Testis (tissue), 3 donors: Measurements from ENCODE around the gene COLEC11. TPM values are rescaled to one million over a fixed set of nuclear protein-coding genes. Genes with fewer than 3 reads are reported as not detected.
A peak's percentile ranks its signal among the peaks of the same experiment; 100 is the strongest.

Experiments
- DNase-seq: peaks from one replicate; pipeline ENCODE4 v3.0.0-alpha.2; 2019
- H3K27ac ChIP-seq, 2 donors: fragments of 200-600 bp; sonication (generic); one replicate each; pipeline ENCODE4 v1.5.1; 2019
- H3K27me3 ChIP-seq: fragments of 200-600 bp; sonication (generic); one replicate; pipeline ENCODE4 v1.5.1; 2019
- H3K36me3 ChIP-seq: fragments of 200-600 bp; sonication (generic); one replicate; pipeline ENCODE4 v1.5.1; 2017; ENCODE audit warnings: low read depth; ENCODE audit errors: missing control alignments
- H3K4me1 ChIP-seq: fragments of 200-600 bp; sonication (generic); one replicate; pipeline ENCODE4 v1.5.1; 2019
- H3K4me3 ChIP-seq, 2 donors: fragments of 200-600 bp; sonication (generic); one replicate each; pipeline ENCODE4 v1.5.1; 2017 to 2019
- H3K9me3 ChIP-seq: fragments of 200-600 bp; sonication (generic); one replicate; pipeline ENCODE4 v1.5.1; 2017
- POLR2A ChIP-seq: fragments of 450-650 bp; IDR thresholded peaks from one replicate; pipeline ENCODE4 v1.6.1; 2017; ENCODE audit warnings: antibody characterized with exemption, mild to moderate bottlenecking, moderate library complexity
- WGBS, 2 donors: methylation state at CpG; one replicate each; pipeline ENCODE4 v1.1.5; 2018; 5-methylcytosine and 5-hydroxymethylcytosine counted together
- intact Hi-C: fragments of 100-400 bp; cut with DNase I; formaldehyde crosslinking; loops from one replicate; pipeline ENCODE4 v1.15.1; 2023; ENCODE audit warnings: low total_unique reads
- polyA plus RNA-seq: library from polyadenylated mRNA; stranded (reverse); fragments of 350-450 nt; fragmentation: Illumina TruSeq; extraction: RNeasy Lipid Tissue Mini Kit (QIAGEN cat#74804); gene quantifications from one replicate; pipeline ENCODE4 v1.2.3, GENCODE V29; 2014; ENCODE audit warnings: low read depth, low replicate concordance; ENCODE audit not compliant: insufficient read depth
- small RNA-seq, 2 donors: library from RNA; depleted of rRNA; stranded (forward); fragments of <200 nt; gene quantifications; one replicate each; pipeline ENCODE3, GENCODE V24; 2016
- total RNA-seq, 2 donors: library from RNA; depleted of rRNA; stranded (reverse); fragments of >200 nt; gene quantifications; one replicate each; pipeline ENCODE4 v1.2.3, GENCODE V29; 2016
- TF ChIP-seq, protein P1 (sequence below), 3 experiments: fragments of 450-650 bp in 2 of 3; fragments of 200-600 bp in 1 of 3; sonication (generic) in 1 of 3; IDR thresholded peaks; one replicate each; pipeline ENCODE4 v1.5.1; 2016 to 2019; ENCODE audit warnings: antibody characterized with exemption in 3 of 3, mild to moderate bottlenecking in 2 of 3, moderate library complexity in 1 of 3

The COLEC11 gene
- total and polyA plus RNA-seq, 3 donors from 2014 or later, result 12.7 to 15.8 (median 15.4) TPM

- Histone ChIP-seq H3K9me3 (no peaks in the 10 kb centered on the region), H3K27me3 (no peaks in the 10 kb centered on the region), H3K36me3 (no peaks in the 10 kb centered on the region), H3K4me1 (no peaks in the 10 kb centered on the region), H3K4me3 (no peak overlapping the region), H3K27ac (no peak overlapping the region)
- intact Hi-C loops, result no loop called here
- no peak for DNase-seq
- WGBS, 2 donors, result 57 to 84% methylated on average over 6 of the region's 6 CpGs
- TF ChIP-seq POLR2A, result no peak
- TF ChIP-seq, protein P1, sequence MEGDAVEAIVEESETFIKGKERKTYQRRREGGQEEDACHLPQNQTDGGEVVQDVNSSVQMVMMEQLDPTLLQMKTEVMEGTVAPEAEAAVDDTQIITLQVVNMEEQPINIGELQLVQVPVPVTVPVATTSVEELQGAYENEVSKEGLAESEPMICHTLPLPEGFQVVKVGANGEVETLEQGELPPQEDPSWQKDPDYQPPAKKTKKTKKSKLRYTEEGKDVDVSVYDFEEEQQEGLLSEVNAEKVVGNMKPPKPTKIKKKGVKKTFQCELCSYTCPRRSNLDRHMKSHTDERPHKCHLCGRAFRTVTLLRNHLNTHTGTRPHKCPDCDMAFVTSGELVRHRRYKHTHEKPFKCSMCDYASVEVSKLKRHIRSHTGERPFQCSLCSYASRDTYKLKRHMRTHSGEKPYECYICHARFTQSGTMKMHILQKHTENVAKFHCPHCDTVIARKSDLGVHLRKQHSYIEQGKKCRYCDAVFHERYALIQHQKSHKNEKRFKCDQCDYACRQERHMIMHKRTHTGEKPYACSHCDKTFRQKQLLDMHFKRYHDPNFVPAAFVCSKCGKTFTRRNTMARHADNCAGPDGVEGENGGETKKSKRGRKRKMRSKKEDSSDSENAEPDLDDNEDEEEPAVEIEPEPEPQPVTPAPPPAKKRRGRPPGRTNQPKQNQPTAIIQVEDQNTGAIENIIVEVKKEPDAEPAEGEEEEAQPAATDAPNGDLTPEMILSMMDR (IDR thresholded peaks at IDR 0.05), result no peak
Observed at GRCh38 chr2:3682811-3683210, 87.9 kb downstream of the COLEC11 start.

DNA sequence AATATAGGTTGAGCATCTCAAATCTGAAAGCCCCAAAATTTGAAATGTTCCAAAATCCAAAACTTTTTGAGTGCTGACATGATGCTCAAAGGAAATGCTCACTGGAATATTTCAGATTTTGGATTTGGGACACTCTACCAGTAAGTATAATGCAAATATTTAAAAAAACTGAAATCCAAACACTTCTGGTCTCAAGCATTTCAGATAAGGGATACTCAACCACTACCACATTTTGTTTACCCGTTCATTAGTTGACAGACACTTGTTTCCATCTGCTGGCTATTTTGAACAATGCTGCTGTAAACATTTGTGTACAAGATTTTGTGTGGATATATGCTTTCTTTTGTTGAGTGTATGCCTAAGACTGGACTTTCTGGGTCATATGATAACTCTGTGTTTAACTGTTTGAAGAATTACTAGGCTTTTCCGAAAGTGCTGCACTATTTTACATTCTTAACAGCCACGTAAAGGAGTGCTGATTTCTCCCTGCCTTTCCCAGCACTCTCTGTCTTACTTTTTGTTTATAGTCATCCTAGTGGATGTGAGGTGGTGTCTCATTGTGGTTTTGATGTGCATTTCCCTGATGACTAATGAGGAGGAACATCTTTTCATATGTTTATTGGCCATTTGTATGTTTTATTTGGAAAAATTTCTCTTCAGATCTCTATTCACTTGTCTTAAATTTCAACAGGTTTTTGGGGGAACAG lies 89.0 kb downstream of the COLEC11 start:
- no peaks in the 10 kb centered on the region for H3K4me1 ChIP-seq
- H3K4me3 ChIP-seq, result no peak overlapping the region
- H3K27ac ChIP-seq, result no peak overlapping the region
- no peaks in the 10 kb centered on the region for H3K36me3 ChIP-seq
- TF ChIP-seq, protein P1 (IDR thresholded peaks at IDR 0.05), result no peak
- TF ChIP-seq POLR2A, result no peak
- no peaks in the 10 kb centered on the region for H3K9me3 ChIP-seq
- H3K27me3 ChIP-seq, result no peaks in the 10 kb centered on the region
- intact Hi-C loops, result no loop called here
- 70 to 74% methylated on average over 3 of the region's 3 CpGs for WGBS, 2 donors
- DNase-seq, result no peak

GRCh38 chr2:3689998-3690748 lies 95.3 kb downstream of the COLEC11 start:
- no peak for TF ChIP-seq POLR2A
- TF ChIP-seq, protein P1 (IDR thresholded peaks at IDR 0.05), result no peak
- Histone ChIP-seq H3K27me3 (no peaks in the 10 kb centered on the region), H3K36me3 (no peaks in the 10 kb centered on the region), H3K4me3 (no peak overlapping the region), H3K4me1 (peaks cover 10% of the 10 kb centered on the region), H3K9me3 (no peaks in the 10 kb centered on the region), H3K27ac (no peak overlapping the region)
- no peak for DNase-seq
- intact Hi-C loops, result no loop called here

GRCh38 chr2:3692375-3692774 lies 97.5 kb downstream of the COLEC11 start:
- Histone ChIP-seq H3K27ac (no peak overlapping the region), H3K27me3 (no peaks in the 10 kb centered on the region), H3K4me1 (peaks cover 16% of the 10 kb centered on the region), H3K36me3 (no peaks in the 10 kb centered on the region), H3K4me3 (no peak overlapping the region), H3K9me3 (no peaks in the 10 kb centered on the region)
- no peak for DNase-seq
- intact Hi-C loops, result no loop called here
- TF ChIP-seq, protein P1 (IDR thresholded peaks at IDR 0.05), result peak; percentile 16 to 48 (median 44)
- no peak for TF ChIP-seq POLR2A

Small RNAs within 50 kb of the gene (small RNA-seq; reads per million reads assigned to genes)
- gene TMSB4XP2, result 0 reads per million in 2 donors

Other genes starting within 250 kb of the COLEC11 start
- gene EIPR1, start 217.3 kb upstream of the COLEC11 start, total RNA-seq, result 10 to 100 TPM; 32.1 to 40.2 TPM
- 31.5 TPM for gene EIPR1, start 217.3 kb upstream of the COLEC11 start, polyA plus RNA-seq
- 100 to 1,000 TPM; 172 to 236 TPM for gene TRAPPC12, start 215.4 kb upstream of the COLEC11 start, total RNA-seq
- gene TRAPPC12, start 215.4 kb upstream of the COLEC11 start, polyA plus RNA-seq, result 406 TPM
- 10 to 100 TPM; 41.6 to 52.5 TPM for gene ADI1, start 75.6 kb upstream of the COLEC11 start, total RNA-seq
- gene ADI1, start 75.6 kb upstream of the COLEC11 start, polyA plus RNA-seq, result 41.1 TPM
- 10 to 100 TPM; 23.5 to 24.6 TPM for gene RNASEH1, start 36.8 kb upstream of the COLEC11 start, total RNA-seq
- gene RNASEH1, start 36.8 kb upstream of the COLEC11 start, polyA plus RNA-seq, result 19.5 TPM
- 100 to 1,000 TPM; 728 to 906 TPM for gene RPS7, start 19.9 kb upstream of the COLEC11 start, total RNA-seq
- 989 TPM for gene RPS7, start 19.9 kb upstream of the COLEC11 start, polyA plus RNA-seq
- gene ALLC, start 63.1 kb downstream of the COLEC11 start, total RNA-seq, result 10 to 100 TPM in 1 of 2 donors, 1 to 10 TPM in 1; 8.1 to 18.5 TPM
- 35.1 TPM for gene ALLC, start 63.1 kb downstream of the COLEC11 start, polyA plus RNA-seq
- gene DCDC2C, start 108.5 kb downstream of the COLEC11 start, total RNA-seq, result 10 to 100 TPM; 10.6 to 12.1 TPM
- gene DCDC2C, start 108.5 kb downstream of the COLEC11 start, polyA plus RNA-seq, result 9.9 TPM